ENCODE data around the gene CEP85L. TPM values are rescaled to one million over a fixed set of nuclear protein-coding genes. Genes with fewer than 3 reads are reported as not detected.
"Not testable (repeated sequence)": the region's sequence is repeated elsewhere in the genome, so short reads cannot be mapped to it uniquely, and the experiment has no call there.

CEP85L gene
- total RNA-seq, 1 donor from 2014 or later, result 9.1 TPM

DNA sequence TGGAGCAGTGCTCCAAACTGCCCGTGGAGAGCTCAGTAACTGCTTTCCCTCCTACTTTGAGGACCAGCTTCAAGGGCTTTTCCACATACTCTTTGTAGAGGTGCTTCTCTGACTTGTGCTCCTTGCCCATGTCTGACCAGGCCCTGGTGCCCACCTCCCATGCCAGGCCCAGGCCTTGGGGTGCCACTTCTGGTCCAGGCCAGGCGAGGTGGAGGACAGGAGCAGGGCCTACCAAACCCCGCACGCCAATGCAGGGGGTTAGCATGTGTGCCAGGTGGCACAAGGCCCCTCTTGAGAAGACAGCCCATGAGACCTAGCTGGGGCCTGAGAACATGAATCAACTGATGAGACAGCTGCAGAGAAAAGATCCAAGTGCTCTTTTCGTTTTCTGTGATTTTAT, 150.3 kb downstream of the CEP85L start:
- no peak for DNase-seq (ENCODE audit: low read depth, low spot score)

DNA sequence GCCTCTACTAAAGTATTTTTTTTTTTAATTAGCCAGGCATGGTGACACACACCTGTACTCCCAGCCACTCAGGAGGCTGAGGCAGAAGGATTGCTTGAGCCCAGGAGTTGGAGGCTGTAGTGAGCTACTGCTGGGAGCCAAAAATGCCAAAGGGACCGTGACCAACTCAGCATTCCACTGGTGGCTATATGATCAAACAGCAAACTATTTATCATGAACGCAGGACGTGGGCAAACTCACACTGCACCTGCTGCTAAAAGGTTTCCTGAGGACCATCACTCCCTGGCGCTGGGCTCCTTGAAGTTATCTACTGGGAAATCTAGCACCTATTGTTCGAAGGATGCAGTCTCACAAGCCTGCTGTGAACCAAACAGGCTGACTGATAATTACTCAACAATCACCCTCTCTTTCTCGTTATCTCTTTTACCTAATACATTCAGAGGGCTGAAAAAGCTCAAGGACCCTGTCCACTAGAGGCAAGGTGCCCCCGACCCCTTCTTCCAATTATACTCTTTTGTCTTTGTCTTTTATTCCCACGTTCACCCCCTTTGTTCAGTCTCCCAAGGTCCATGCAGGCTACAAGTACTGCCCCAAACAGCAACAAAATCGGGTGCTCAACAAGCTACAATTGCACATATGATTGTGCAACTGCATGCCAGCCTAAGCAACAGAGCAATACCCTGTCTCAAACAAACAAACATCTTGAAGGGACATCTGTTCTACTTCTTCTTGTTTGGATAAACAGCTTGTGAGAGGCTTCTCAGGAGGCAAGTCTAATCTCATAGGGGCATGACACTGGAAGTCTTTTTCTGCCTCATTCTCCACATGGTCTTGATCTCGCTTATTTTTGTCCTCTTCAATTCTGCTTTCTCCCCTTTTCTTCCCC, 151.0 kb downstream of the CEP85L start:
- no peak for DNase-seq (ENCODE audit: low read depth, low spot score)

DNA sequence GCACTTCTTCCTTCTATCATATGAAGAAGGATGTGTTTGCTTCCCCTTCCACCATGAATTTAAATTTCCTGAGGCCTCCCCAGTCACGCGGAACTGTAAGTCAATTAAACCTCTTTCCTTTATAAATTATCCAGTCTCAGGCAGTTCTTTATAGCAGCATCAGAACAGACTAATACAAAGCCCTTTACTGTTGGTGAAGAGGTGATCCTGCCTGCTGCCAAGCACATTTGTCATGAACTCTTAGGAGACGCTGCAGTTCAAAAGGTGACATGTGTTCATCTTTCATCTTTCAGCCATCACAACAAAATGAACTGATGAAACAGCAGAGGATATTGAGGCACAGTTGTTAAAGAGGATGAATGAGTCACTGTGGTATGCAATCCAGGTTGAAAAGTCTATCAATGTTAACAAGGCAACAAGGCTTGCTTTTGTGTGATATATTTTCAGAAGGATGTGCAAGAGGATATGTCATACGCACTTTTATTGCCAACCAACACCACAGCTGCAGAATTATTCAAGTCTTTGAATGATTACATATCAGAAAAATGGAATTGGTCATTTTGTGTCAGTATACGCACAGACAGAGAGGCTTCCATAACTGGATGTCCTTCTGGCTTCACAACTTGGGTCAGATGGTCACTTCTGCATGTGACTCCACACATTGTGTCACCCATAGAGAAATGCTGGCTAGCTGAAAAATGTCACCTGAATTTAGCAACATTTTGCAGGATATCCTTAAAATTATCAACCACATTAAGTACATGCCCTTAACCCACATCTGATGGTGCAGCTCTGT, 155.7 kb downstream of the CEP85L start:
- no peak for DNase-seq (ENCODE audit: low read depth, low spot score)

DNA sequence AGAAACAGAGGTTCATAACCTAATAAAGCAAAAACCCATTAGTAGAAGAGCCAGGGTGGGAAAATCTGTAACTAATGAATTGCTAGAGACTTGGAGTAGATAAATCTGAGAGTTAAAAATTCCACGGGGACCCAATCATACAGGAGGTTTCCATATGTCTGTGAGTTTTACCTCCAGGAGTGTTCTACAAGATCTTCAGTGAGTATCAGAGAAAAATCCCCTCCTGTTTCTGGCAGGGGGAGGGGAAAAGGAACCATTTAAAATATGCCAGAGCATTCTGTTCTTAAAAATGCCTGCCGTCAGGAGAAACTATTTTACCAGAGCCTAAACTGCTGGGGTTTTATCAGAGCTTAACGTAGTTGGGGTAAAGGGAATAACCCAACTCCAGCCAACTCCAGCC, 157.3 kb downstream of the CEP85L start:
- DNase-seq (ENCODE audit: low read depth, low spot score), result no peak

DNA sequence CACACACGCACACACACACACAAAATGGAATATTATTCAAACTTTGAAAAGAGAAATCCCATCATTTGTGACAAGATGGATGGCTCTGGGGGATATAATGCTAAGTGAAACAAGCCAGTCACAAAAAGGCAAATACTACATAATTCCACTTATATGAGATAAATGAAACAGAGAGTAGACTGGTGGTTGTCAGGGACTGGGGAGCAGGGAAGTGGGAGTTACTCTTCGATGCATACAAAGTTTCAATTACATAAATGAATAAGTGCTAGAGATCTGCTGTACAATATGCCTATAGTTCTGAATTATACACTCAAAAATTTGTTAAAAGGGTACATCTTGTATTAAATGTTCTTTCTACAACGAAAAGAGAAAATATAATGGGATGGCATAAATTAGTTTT, 161.4 kb downstream of the CEP85L start:
- no peak for DNase-seq (ENCODE audit: low read depth, low spot score)

DNA sequence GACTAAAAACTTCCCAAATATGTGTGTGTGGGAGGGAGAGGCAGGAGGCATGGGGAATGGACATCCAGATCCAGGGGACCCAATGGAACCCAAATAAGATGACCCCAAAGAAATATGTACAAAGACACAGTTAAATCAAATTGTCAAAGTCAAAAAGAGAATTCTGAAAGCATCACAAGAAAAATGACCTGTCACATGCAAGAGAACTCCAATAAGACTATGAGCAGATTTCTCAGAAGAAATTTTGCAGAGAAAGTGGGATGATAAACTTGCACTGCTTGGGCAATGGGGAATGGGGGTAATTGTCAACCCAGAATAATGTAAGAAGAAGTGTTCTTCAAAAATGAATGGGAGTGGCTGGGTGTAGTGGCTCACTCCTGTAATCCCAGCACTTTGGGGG, 162.8 kb downstream of the CEP85L start:
- DNase-seq (ENCODE audit: low read depth, low spot score), result no peak

DNA sequence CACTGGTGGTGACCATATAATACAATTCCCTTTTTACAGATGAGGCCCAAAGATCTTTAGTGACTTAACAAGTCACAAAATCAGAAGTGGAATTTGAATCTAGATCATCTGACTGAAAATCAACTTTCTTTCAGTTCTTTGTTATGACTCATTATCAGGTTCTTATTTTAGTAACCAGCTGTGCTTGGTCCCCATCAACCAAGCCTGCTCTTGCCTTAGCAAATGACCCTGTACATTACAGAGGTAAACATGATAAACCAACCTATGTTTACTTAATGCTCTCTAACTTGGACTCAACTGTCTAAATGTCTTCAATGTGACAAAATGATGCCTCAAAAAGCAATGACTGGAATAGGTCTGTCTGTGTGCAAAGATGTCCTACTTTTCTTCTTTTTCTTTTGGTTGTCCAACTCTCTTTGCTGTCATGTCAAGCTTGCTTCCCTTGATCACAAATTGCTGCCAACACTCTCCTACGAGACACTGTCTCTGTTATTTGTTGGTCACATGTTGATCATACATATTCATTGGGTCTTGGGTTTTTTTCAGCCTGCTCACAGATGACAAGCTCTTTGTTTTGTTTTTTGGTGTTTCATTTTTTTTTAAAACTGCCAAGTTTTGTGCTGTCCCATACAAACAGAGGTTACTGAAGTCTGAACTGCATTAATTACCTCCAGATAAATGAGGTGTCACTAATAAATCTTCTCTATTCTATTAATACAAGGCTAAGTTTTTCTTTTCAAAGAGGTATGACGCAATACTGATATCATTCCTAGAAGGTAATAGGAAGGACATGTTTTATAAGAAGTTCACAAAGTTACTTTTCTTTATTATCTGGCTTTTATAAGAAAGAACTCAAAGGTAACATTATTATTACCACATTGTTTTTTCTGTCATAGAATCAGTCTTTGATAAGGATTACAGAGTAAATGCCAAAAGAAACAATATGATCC, 165.5 kb downstream of the CEP85L start:
- DNase-seq (ENCODE audit: low read depth, low spot score), result no peak

DNA sequence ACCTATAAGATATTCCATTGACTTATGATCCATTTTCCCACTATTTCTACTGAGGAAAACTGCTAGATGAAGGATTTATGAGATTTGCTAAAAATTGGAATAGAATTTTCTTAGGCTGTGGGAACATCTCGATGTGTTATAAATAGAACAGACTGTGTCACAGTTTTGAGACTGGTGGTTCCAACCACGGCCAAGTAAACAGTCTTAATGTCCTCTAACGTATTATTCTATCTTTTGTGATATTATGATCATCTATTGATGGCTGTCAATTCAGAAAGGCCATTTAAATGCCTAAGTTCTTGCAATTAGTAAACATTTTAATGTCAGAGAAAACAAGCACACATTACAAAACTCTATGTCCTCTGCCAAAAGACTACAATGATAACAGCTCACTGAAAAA, 174.8 kb downstream of the CEP85L start:
- no peak for DNase-seq (ENCODE audit: low read depth, low spot score)

DNA sequence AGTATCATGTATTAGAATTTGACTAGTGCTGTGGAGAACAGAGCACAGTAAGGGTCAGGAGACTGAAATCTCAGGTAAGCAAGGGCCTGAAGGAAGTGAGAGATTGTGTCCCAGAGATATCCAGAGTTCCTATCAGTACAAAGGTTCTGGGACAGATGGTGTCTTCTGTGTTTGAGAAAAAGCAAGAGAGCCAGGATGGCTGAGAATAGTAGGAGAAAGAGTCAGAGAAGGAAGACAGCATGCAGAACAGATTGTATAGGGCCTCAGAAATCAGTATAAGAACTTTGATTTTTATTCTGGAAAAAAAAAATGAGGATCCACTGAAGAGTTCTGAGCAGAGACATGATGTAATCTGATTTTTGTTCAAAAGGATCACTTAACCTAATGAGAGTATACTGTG, 178.1 kb downstream of the CEP85L start:
- no peak for DNase-seq (ENCODE audit: low read depth, low spot score)

DNA sequence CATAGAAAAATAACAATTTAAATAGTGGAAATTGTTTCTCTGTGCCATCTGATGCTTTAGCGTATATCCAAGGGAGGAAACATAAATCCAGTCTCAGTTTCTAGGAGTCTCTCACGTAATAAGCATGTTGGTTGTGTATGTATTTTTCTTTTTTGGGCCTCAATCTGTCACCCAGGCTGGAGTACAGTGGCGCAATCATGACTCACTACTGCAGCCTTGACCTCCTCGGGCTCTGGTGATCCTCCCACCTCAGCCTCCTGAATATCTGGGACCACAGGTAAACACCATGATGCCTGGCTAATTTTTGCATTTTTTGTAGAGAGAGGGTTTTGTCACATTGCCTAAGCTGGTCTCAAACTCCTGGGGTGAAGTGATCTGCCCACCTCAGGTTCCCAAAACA, 181.9 kb downstream of the CEP85L start:
- DNase-seq (ENCODE audit: low read depth, low spot score), result no peak

DNA sequence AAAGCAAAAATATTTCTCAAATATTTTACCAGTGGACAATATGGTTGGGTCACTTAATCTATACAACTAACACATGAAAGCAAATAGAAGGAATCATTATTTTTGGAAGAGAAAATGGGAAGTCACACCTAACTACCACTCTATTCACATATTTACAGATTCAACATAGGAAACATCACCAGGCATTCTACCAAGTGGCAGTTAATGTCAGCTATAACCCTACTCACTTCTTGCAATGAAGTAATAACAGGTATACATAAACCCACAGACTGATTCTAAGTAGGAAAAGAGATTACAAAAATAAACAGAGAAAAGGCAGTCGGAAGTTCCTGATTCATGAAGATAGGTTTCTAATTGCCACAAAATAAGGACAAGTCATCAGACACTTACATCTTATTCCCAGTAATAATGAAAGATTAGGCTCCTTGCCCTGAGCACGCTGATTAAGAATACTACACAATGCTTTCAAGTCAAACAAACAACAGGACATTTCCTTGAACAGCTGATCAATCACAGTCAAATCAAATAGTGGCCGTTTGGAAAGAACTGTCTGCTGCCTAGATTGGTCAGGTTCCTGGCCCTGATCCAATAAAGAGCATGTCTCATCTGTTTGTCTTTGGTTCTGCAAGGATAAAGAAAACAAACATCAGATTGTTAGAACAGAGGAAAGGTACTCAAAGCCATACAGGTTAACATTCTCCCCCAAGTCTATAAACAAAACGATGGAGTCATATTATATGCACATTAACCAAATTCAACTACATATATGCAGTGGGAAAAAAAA, 182.5 kb downstream of the CEP85L start:
- DNase-seq (ENCODE audit: low read depth, low spot score), result peak; percentile 29

DNA sequence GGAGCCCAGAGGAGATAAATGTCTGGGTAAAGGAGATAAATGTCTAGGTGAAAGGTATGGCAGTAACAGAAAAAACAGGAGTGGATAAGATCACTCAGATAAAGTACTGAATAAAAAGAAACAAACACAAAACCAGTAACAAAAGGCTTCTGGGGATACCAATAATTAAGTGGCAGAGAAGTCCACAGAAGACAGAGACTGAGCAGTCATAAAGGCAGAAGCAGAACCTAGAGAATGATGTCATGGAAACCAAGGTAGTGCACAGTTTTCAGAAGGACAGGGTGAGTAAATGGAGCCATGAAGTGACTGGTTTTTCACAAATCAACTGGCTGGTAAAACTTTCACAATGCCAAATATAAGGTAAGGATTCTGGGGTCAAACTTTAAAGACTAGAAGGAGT, 184.2 kb downstream of the CEP85L start:
- no peak for DNase-seq (ENCODE audit: low read depth, low spot score)

DNA sequence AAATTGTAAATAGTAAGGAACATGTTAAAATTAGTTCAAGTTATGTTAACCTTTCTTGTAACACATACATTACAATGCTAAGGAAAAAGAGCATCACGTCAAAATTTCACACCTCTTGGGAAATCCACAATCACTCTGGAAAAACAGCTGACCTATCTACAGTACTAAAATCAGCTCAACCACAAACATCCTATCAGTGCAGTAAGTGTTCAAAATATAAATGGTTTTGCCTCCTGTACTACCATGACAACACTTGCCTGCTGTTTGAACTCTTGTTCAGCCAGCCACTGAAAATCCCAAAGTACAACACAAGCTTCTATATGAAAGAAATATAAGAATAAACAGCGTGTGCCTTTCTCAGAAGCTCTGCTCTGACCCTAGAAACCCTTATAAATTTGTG, 186.8 kb downstream of the CEP85L start:
- no peak for DNase-seq (ENCODE audit: low read depth, low spot score)

DNA sequence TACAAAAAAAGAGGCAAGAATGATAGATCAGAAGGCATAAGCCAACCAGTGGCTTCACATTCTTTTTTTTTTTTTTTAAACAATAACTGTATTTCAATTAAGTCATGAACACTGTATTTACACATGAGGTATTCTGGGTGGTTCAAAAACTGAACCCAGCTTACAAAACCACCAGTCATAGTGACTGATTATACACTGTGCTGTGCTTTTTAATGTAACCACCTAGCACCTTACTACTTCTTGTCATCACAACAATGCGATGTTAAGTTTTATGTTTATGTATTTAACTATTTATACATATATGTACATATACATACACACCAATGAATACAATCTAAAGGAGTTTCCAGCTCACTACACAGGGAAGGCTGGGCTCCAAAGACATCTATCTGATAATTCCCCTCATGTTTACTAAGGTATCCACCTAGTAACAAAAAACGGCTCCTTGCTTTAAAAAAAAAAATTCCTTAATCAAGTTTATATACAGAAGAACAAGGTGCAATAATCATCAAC, 190.4 kb downstream of the CEP85L start:
- DNase-seq (ENCODE audit: low read depth, low spot score), result no peak

DNA sequence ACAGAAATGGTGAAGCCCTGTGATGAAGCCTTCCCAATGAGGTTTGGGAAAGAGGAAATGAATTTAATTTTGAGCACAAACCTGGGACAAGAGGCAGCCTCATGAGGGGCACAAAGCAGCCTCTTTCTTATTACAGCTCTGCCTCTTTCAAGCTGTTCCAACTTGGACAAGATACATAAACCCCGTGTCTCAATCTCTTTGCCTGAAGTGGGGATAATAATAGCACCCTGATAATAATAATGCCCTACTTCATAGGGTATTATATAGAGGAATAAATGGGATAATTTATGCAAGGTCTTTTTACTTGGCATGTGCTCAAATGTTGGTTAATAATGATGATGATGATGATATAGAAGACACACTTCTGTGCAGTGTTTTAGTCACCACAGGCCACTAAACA, 194.4 kb downstream of the CEP85L start:
- no peak for DNase-seq (ENCODE audit: low read depth, low spot score)

DNA sequence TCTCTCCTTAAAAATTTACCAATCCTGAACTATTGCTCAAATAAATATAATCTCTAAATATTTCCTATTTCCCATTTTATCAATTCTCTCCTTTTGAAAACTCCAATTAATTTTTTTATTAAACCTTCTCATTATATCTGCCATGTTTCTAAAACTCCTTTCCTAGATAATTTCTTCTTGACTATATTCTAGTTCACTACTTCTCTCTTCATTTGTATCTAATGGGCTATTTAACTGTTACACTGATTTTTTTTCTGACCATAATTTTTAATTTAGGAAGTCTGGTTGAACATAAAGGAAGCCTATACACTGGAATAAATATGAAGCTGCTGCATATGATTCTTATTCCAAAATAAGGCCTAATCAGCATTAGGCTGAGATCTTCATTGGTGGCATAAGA, 199.6 kb downstream of the CEP85L start:
- no peak for DNase-seq (ENCODE audit: low read depth, low spot score)

DNA sequence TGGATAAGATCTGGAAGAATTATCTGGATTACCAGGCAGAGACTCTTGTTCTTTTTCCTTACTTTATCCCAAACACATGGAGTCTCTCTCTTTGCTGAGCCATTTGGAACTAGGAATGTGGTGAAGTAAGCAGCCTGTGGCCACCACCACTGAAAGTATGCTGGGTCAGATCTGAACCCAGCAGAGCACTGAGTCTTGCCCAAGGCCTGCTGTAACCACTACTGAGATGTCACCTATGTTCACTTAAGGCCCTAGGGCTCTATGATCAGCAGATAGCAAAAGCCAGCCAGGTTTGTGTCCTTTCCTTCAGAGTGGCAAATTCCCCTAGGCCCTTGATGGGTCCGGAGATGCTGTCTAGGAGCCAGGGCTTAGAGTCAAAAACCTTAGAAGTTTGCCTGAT, 206.6 kb downstream of the CEP85L start:
- DNase-seq (ENCODE audit: low read depth, low spot score), result no peak

DNA sequence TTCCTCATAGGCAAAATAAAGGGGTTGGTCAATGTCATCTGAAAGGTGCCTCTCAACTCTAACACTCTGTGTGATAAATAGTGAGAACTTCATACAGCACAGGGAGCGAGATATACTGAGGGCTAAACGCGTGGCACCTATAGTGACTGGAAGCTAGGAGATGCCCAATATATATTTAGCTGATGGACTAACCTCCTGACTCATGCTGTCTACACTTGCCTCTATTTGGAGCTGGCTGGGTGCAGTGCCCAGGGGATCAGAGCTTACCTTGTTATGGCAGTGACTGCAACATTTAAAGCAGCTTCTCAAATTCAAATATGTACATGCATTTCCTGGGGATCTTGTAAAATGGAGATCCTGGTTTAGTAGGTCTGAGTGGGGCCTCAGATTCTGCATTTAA, 214.9 kb downstream of the CEP85L start:
- no peak for DNase-seq (ENCODE audit: low read depth, low spot score)

DNA sequence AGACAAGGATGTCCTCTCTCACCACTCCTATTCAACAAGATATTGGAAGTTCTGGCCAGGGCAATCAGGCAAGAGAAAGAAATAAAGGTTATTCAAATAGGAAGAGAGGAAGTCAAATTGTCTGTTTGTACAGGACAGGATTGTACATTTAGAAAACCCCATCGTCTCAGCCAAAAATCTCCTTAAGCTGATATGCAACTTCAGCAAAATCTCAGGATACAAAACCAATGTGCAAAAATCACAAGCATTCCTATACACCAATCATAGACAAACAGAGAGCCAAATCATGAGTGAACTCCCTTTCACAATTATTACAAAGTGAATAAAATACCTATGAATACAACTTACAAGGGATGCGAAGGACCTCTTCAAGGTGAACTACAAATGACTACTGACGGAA, 217.2 kb downstream of the CEP85L start:
- not testable (repeated sequence) for DNase-seq (ENCODE audit: low read depth, low spot score)

DNA sequence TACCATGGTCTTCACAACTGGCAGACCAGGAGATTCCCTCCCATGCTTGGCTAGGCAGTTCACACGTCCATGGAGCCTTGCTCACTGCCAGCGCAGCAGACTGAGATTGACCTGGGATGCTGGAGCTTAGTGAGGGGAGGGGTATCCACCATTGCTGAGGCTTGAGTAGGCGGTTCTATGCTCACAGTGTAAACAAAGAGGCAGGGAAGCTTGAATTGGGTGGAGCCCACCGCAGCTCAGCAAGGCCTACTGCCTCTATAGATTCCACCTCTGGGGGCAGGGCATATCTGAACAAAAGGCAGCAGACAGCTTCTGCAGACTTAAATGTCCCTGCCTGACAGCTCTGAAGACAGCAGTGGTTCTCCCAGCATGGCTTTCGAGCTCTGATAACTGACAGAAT, 230.1 kb downstream of the CEP85L start:
- DNase-seq (ENCODE audit: low read depth, low spot score), result not testable (repeated sequence)

Data from pulmonary artery endothelial cell (primary cell).